ENCODE results near the gene RIN3. TPM values are rescaled to one million over a fixed set of nuclear protein-coding genes. Genes with fewer than 3 reads are reported as not detected.

The RIN3 gene
- total RNA-seq, 1 donor from 2014 or later = 12.7 TPM

DNA sequence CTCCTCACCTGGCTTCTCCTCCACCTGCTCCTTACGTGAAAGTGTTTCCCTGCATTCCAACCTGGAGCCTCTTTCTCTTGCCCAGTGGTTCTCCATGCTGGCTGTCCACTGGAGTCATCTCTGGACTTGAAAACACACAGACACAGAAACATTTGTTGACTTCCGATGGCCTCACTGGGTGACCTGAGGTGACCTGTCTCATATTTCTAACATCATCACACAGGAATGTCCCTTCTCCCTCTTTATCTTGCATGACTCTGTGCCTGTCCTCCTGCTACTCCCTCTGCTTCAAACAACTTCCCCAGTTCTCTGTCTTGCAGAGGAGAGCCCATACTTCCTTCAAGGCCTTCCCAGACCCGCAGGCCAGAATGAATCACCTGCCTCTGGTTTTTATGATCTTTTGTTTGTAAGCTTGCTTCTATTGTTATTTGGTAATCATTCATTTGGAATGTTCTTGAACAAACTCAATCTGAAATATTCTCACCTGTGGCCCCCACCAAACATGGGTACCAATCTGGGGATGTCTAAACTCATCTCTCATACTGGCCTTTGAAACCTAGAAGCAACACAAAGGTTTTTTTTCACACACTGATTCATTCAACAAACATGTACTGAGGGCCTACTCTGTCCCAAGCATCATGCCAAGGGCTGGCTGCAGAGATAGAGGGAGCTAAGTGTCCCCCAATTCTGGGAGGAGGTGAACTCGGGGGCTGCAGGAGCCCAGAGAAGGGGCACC is 9.7 kb upstream of the RIN3 start:
- no peaks in the 10 kb centered on the region for H3K9me3 Mint-ChIP-seq
- H3K4me1 Mint-ChIP-seq = peaks cover 21% of the 10 kb centered on the region
- no peak overlapping the region for H3K4me3 Mint-ChIP-seq
- DNase-seq (ENCODE audit: low read depth, low spot score) = no peak
- no peaks in the 10 kb centered on the region for H3K36me3 Mint-ChIP-seq (ENCODE audit: low read depth)
- no peak for TF ChIP-seq CTCF (conservative IDR thresholded peaks at IDR 0.05)
- no peak overlapping the region for H3K27ac Mint-ChIP-seq (ENCODE audit: unreplicated experiment)
- H3K27me3 Mint-ChIP-seq (ENCODE audit: low read depth) = peaks cover 5% of the 10 kb centered on the region

- Mint-ChIP-seq H3K27ac (ENCODE audit: unreplicated experiment) (no peak overlapping the region), H3K27me3 (ENCODE audit: low read depth) (peaks cover 13% of the 10 kb centered on the region), H3K4me1 (peaks cover 11% of the 10 kb centered on the region), H3K4me3 (no peak overlapping the region), H3K36me3 (ENCODE audit: low read depth) (no peaks in the 10 kb centered on the region), H3K9me3 (no peaks in the 10 kb centered on the region)
- no peak for DNase-seq (ENCODE audit: low read depth, low spot score)
- TF ChIP-seq CTCF (conservative IDR thresholded peaks at IDR 0.05) = no peak
Observed at GRCh38 chr14:92505826-92506225, 7.8 kb upstream of the RIN3 start.

- no peak for DNase-seq (ENCODE audit: low read depth, low spot score)
- H3K4me3 Mint-ChIP-seq = no peak overlapping the region
- H3K27me3 Mint-ChIP-seq (ENCODE audit: low read depth) = peaks cover 15% of the 10 kb centered on the region
- H3K4me1 Mint-ChIP-seq = peaks cover 10% of the 10 kb centered on the region
- H3K9me3 Mint-ChIP-seq = no peaks in the 10 kb centered on the region
- no peak overlapping the region for H3K27ac Mint-ChIP-seq (ENCODE audit: unreplicated experiment)
- no peak for TF ChIP-seq CTCF (conservative IDR thresholded peaks at IDR 0.05)
- H3K36me3 Mint-ChIP-seq (ENCODE audit: low read depth) = no peaks in the 10 kb centered on the region
Observed at GRCh38 chr14:92506231-92506630, 7.3 kb upstream of the RIN3 start.

DNA sequence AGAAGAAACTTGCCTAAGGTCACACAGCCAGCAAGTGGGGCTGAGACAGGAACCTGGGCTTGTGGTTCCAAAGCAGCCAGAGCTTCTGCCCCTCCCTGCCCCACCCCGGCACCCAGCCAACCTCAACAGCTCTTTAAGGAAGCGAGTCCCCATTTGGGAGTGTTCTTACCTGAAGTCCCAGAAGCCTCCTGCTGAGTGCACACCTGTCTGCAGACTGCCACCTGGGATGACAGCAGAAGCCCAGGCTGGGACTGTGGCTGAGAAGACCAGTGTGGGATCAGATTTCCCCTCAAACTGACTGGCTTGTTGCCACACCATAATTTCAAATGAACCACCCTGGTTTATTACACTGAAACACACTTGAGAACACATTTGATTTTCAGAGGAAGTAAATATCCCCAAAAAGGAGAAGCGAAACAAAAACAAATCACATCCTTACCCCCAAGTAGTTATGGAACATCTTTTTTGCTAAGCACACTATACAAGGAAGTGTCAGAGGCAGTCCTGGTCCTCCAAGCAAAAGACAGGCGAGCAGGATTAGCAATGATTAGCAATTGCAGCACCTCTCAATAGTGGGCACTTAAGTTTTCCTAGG is 6.3 kb upstream of the RIN3 start:
- peaks cover 12% of the 10 kb centered on the region for H3K4me1 Mint-ChIP-seq
- H3K36me3 Mint-ChIP-seq (ENCODE audit: low read depth) = no peaks in the 10 kb centered on the region
- H3K4me3 Mint-ChIP-seq = no peak overlapping the region
- H3K9me3 Mint-ChIP-seq = no peaks in the 10 kb centered on the region
- TF ChIP-seq CTCF (conservative IDR thresholded peaks at IDR 0.05) = no peak
- H3K27ac Mint-ChIP-seq (ENCODE audit: unreplicated experiment) = no peak overlapping the region
- H3K27me3 Mint-ChIP-seq (ENCODE audit: low read depth) = peaks cover 19% of the 10 kb centered on the region
- no peak for DNase-seq (ENCODE audit: low read depth, low spot score)

DNA sequence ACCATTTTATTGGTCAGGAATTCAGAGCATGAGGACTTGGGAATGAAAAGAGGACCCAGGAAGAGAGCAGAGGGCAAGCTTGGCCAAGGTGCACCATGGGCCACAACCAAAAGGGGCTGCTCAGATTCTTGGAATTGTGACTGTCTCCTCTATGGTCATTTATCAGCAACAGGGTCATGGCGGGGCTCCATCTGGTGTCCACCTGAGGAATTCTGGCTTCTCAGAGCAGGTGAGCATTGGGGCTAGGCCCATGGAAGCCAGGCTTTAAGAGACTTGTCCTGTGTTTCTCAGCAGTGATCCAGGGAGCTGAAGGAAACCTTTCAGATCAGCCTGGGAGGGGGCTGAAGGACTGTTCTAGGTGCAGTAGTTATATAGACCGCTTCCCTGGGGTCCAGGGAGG is 2.6 kb upstream of the RIN3 start:
- Mint-ChIP-seq H3K4me3 (peak overlapping the region; percentile 65), H3K27me3 (ENCODE audit: low read depth) (peaks cover 39% of the 10 kb centered on the region), H3K4me1 (peaks cover 10% of the 10 kb centered on the region), H3K36me3 (ENCODE audit: low read depth) (no peaks in the 10 kb centered on the region), H3K9me3 (no peaks in the 10 kb centered on the region), H3K27ac (ENCODE audit: unreplicated experiment) (no peak overlapping the region)
- TF ChIP-seq CTCF (conservative IDR thresholded peaks at IDR 0.05) = no peak
- DNase-seq (ENCODE audit: low read depth, low spot score) = no peak

All from neural crest cell (in vitro differentiated cells).